ENCODE data around the gene CBX8. TPM values are rescaled to one million over a fixed set of nuclear protein-coding genes. Genes with fewer than 3 reads are reported as not detected.

The CBX8 gene
- total and polyA plus RNA-seq, 2 of the 13 experiments (the other 11 are each of a cell fraction or from before 2014, with no cell fraction given) = 0.34 to 12.6 TPM

DNA sequence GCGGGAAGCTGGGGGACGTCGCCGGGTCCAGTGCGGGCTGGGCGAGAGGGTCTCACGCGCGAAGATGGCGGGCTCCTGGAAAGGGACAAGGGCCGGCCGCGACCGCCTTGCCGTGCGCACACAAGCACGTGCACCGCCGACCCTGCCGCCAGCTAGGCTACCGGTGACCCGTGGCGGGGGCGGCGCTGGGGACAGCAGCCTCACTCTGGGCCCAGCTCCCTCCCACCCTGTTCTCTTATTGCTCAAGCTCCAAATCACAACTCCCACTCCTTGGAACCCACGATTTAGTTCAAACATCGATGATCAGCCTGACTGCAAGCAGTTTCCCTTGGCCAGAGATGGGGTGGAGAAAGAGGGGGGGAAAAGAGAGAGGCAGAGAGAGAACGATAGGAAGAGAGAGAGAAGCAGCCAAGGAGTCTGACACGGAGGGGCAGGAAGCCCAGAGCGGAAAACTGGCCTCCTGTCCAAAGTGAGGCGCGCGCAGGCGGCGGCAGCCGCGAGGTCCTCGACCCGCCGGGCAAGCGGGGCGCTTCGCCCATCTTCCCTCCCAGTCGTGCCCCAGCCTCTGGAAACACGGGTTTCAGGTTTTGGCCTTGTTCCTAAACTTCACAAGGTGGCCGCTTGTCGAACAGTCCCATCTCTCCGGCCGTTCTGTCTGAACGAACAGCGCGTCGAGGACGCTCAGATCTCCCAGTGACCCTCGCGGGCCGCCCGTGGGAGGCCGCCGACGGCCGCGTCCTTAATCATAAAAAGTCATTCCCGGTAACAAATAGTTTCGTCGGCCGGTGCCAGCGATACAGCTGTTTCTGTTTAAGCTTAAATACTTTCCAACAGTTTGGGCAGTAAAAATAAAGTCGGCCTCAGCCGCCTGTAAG, 1.7 kb upstream of the CBX8 start (continued):
- TF ChIP-seq, protein P1, sequence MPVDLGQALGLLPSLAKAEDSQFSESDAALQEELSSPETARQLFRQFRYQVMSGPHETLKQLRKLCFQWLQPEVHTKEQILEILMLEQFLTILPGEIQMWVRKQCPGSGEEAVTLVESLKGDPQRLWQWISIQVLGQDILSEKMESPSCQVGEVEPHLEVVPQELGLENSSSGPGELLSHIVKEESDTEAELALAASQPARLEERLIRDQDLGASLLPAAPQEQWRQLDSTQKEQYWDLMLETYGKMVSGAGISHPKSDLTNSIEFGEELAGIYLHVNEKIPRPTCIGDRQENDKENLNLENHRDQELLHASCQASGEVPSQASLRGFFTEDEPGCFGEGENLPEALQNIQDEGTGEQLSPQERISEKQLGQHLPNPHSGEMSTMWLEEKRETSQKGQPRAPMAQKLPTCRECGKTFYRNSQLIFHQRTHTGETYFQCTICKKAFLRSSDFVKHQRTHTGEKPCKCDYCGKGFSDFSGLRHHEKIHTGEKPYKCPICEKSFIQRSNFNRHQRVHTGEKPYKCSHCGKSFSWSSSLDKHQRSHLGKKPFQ (CRISPR knock-in tag; IDR thresholded peaks at IDR 0.05; ENCODE audit: insufficient replicate concordance) = no peak
- TF ChIP-seq EZH2 (conservative IDR thresholded peaks at IDR 0.05; ENCODE audit: low read depth, low read length) (0 out of 2 replicates have a peak, but pooled peaks have one; percentile 58), ZNF432 (CRISPR knock-in tag; IDR thresholded peaks at IDR 0.05; ENCODE audit: borderline replicate concordance) (no peak), ZNF256 (CRISPR knock-in tag; conservative IDR thresholded peaks at IDR 0.05) (0 out of 2 replicates have a peak, but pooled peaks have one; percentile 33), MAFF (IDR thresholded peaks at IDR 0.05; ENCODE audit: low read depth, low read length) (no peak), MEIS2 (CRISPR knock-in tag; IDR thresholded peaks at IDR 0.05) (peak; percentile 61; the same call in 1 of the 2 replicates), ATRX (CRISPR knock-in tag; IDR thresholded peaks at IDR 0.05; ENCODE audit: borderline replicate concordance) (no peak), ZNF234 (CRISPR knock-in tag; conservative IDR thresholded peaks at IDR 0.05) (0 out of 2 replicates have a peak, but pooled peaks have one; percentile 18), SRSF4 (IDR thresholded peaks at IDR 0.05; ENCODE audit: low read depth, low read length, poor library complexity, severe bottlenecking) (no peak), ZNF788 (CRISPR knock-in tag; IDR thresholded peaks at IDR 0.05; ENCODE audit: borderline replicate concordance) (no peak; the same call in 1 of the 2 replicates), GPN1 (CRISPR knock-in tag; IDR thresholded peaks at IDR 0.05; ENCODE audit: borderline replicate concordance) (no peak), ZNF709 (CRISPR knock-in tag; IDR thresholded peaks at IDR 0.05) (peak; percentile 67; the same call in 1 of the 2 replicates), ZFP62 (CRISPR knock-in tag; IDR thresholded peaks at IDR 0.05) (no peak), ZNF883 (CRISPR knock-in tag; IDR thresholded peaks at IDR 0.05; ENCODE audit: not compliant biosample characterization) (peak; percentile 41), SCMH1 (CRISPR knock-in tag; IDR thresholded peaks at IDR 0.05; ENCODE audit: borderline replicate concordance) (no peak), ZNF446 (CRISPR knock-in tag; IDR thresholded peaks at IDR 0.05) (no peak; the same call in 1 of the 2 replicates), ZNF225 (CRISPR knock-in tag; IDR thresholded peaks at IDR 0.05) (peak; percentile 44), TAF1 (CRISPR knock-in tag; IDR thresholded peaks at IDR 0.05) (no peak), TCF7L2 (IDR thresholded peaks at IDR 0.05; ENCODE audit: low read depth, low read length) (no peak)
- TF ChIP-seq, protein P2, sequence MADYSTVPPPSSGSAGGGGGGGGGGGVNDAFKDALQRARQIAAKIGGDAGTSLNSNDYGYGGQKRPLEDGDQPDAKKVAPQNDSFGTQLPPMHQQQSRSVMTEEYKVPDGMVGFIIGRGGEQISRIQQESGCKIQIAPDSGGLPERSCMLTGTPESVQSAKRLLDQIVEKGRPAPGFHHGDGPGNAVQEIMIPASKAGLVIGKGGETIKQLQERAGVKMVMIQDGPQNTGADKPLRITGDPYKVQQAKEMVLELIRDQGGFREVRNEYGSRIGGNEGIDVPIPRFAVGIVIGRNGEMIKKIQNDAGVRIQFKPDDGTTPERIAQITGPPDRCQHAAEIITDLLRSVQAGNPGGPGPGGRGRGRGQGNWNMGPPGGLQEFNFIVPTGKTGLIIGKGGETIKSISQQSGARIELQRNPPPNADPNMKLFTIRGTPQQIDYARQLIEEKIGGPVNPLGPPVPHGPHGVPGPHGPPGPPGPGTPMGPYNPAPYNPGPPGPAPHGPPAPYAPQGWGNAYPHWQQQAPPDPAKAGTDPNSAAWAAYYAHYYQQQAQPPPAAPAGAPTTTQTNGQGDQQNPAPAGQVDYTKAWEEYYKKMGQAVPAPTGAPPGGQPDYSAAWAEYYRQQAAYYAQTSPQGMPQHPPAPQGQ (CRISPR knock-in tag; IDR thresholded peaks at IDR 0.05; ENCODE audit: borderline replicate concordance) = no peak
- TF ChIP-seq, protein P3, sequence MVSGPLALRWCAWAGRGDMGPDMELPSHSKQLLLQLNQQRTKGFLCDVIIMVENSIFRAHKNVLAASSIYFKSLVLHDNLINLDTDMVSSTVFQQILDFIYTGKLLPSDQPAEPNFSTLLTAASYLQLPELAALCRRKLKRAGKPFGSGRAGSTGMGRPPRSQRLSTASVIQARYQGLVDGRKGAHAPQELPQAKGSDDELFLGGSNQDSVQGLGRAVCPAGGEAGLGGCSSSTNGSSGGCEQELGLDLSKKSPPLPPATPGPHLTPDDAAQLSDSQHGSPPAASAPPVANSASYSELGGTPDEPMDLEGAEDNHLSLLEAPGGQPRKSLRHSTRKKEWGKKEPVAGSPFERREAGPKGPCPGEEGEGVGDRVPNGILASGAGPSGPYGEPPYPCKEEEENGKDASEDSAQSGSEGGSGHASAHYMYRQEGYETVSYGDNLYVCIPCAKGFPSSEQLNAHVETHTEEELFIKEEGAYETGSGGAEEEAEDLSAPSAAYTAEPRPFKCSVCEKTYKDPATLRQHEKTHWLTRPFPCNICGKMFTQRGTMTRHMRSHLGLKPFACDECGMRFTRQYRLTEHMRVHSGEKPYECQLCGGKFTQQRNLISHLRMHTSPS (CRISPR knock-in tag; IDR thresholded peaks at IDR 0.05; ENCODE audit: low read depth) = 0 out of 2 replicates have a peak, but pooled peaks have one; percentile 17
- TF ChIP-seq, protein P4, sequence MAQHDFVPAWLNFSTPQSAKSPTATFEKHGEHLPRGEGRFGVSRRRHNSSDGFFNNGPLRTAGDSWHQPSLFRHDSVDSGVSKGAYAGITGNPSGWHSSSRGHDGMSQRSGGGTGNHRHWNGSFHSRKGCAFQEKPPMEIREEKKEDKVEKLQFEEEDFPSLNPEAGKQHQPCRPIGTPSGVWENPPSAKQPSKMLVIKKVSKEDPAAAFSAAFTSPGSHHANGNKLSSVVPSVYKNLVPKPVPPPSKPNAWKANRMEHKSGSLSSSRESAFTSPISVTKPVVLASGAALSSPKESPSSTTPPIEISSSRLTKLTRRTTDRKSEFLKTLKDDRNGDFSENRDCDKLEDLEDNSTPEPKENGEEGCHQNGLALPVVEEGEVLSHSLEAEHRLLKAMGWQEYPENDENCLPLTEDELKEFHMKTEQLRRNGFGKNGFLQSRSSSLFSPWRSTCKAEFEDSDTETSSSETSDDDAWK (CRISPR knock-in tag; IDR thresholded peaks at IDR 0.05) = no peak

All from HepG2 (cell line).